Fibroblast of skin of back (primary cell): Measurements from ENCODE around the gene PADI6.

ENCODE experiments used
- DNase-seq: peaks from one replicate; pipeline ENCODE4 v3.0.0-alpha.2; 2013

Gene PADI6

GRCh38 chr1:17356387-17357026 lies 15.5 kb upstream of the PADI6 start:
- no peak for DNase-seq

GRCh38 chr1:17358557-17358956 lies 13.4 kb upstream of the PADI6 start:
- no peak for DNase-seq

- no peak for DNase-seq
These were observed 13.0 kb upstream of the PADI6 start for GRCh38 chr1:17359031-17359430.

- DNase-seq: no peak
These were observed 12.2 kb upstream of the PADI6 start for GRCh38 chr1:17359808-17360207.

- no peak for DNase-seq
These were observed 11.6 kb upstream of the PADI6 start for GRCh38 chr1:17360272-17360956.

- no peak for DNase-seq
These were observed 10.3 kb upstream of the PADI6 start for GRCh38 chr1:17361687-17362086.

- DNase-seq: no peak
These were observed 8.6 kb upstream of the PADI6 start for GRCh38 chr1:17363351-17363750.

- DNase-seq: no peak
These were observed 8.2 kb upstream of the PADI6 start for GRCh38 chr1:17363771-17364170.

- DNase-seq: no peak
These were observed 6.7 kb upstream of the PADI6 start for GRCh38 chr1:17365293-17365692.

- peak; percentile 18 for DNase-seq
These were observed 2.5 kb upstream of the PADI6 start for GRCh38 chr1:17369466-17369865.

- DNase-seq: no peak
These were observed 1.4 kb upstream of the PADI6 start for GRCh38 chr1:17370618-17371017.

- no peak for DNase-seq
These were observed 959 bp downstream of the PADI6 start for GRCh38 chr1:17372955-17373354.

GRCh38 chr1:17375651-17376050 lies 3.7 kb downstream of the PADI6 start:
- no peak for DNase-seq

- DNase-seq: no peak
These were observed 5.4 kb downstream of the PADI6 start for GRCh38 chr1:17377325-17377953.

GRCh38 chr1:17381161-17381560 lies 9.2 kb downstream of the PADI6 start:
- no peak for DNase-seq

GRCh38 chr1:17392199-17392740 lies 20.3 kb downstream of the PADI6 start:
- DNase-seq: no peak

- DNase-seq: no peak
These were observed 21.2 kb downstream of the PADI6 start for GRCh38 chr1:17393230-17393629.

GRCh38 chr1:17397910-17398695 lies 26.1 kb downstream of the PADI6 start:
- no peak for DNase-seq

GRCh38 chr1:17400725-17401341 lies 28.8 kb downstream of the PADI6 start:
- no peak for DNase-seq

GRCh38 chr1:17401841-17402240 lies 29.8 kb downstream of the PADI6 start:
- DNase-seq: no peak

- no peak for DNase-seq
These were observed 31.1 kb downstream of the PADI6 start for GRCh38 chr1:17403081-17403480.

- DNase-seq: no peak
These were observed 32.2 kb downstream of the PADI6 start for GRCh38 chr1:17404034-17404684.
